ENCODE data around the gene LMNB1.
"Not testable (repeated sequence)": the region's sequence is repeated elsewhere in the genome, so short reads cannot be mapped to it uniquely, and the experiment has no call there.

Gene LMNB1

GRCh38 chr5:126826619-126827215 is 49.8 kb downstream of the LMNB1 start:
- DNase-seq (ENCODE audit: low spot score), result no peak

GRCh38 chr5:126829098-126829497 is 52.2 kb downstream of the LMNB1 start:
- no peak for DNase-seq (ENCODE audit: low spot score)

GRCh38 chr5:126830061-126830460 is 53.1 kb downstream of the LMNB1 start:
- no peak for DNase-seq (ENCODE audit: low spot score)

- no peak for DNase-seq (ENCODE audit: low spot score)
Measured at GRCh38 chr5:126831156-126831555, 54.2 kb downstream of the LMNB1 start.

GRCh38 chr5:126836778-126837177 is 59.8 kb downstream of the LMNB1 start:
- DNase-seq (ENCODE audit: low spot score), result no peak

- DNase-seq (ENCODE audit: low spot score), result no peak
Measured at GRCh38 chr5:126837242-126837641, 60.3 kb downstream of the LMNB1 start.

GRCh38 chr5:126837906-126838539 is 61.1 kb downstream of the LMNB1 start:
- no peak for DNase-seq (ENCODE audit: low spot score)

- not testable (repeated sequence) for DNase-seq (ENCODE audit: low spot score)
Measured at GRCh38 chr5:126839407-126839806, 62.5 kb downstream of the LMNB1 start.

- DNase-seq (ENCODE audit: low spot score), result not testable (repeated sequence)
Measured at GRCh38 chr5:126843375-126843774, 66.4 kb downstream of the LMNB1 start.

GRCh38 chr5:126845470-126846070 is 68.6 kb downstream of the LMNB1 start:
- DNase-seq (ENCODE audit: low spot score), result not testable (repeated sequence)

GRCh38 chr5:126846344-126846743 is 69.4 kb downstream of the LMNB1 start:
- no peak for DNase-seq (ENCODE audit: low spot score)

- DNase-seq (ENCODE audit: low spot score), result no peak
Measured at GRCh38 chr5:126846744-126847455, 70.0 kb downstream of the LMNB1 start.

- DNase-seq (ENCODE audit: low spot score), result no peak
Measured at GRCh38 chr5:126847456-126847820, 70.5 kb downstream of the LMNB1 start.

GRCh38 chr5:126847826-126848251 is 70.9 kb downstream of the LMNB1 start:
- no peak for DNase-seq (ENCODE audit: low spot score)

GRCh38 chr5:126848253-126848652 is 71.3 kb downstream of the LMNB1 start:
- no peak for DNase-seq (ENCODE audit: low spot score)

- DNase-seq (ENCODE audit: low spot score), result peak; percentile 56
Measured at GRCh38 chr5:126849101-126849678, 72.3 kb downstream of the LMNB1 start.

- DNase-seq (ENCODE audit: low spot score), result no peak
Measured at GRCh38 chr5:126851501-126852011, 74.6 kb downstream of the LMNB1 start.

- DNase-seq (ENCODE audit: low spot score), result no peak
Measured at GRCh38 chr5:126852091-126852571, 75.2 kb downstream of the LMNB1 start.

GRCh38 chr5:126852841-126853271 is 75.9 kb downstream of the LMNB1 start:
- DNase-seq (ENCODE audit: low spot score), result no peak

- not testable (repeated sequence) for DNase-seq (ENCODE audit: low spot score)
Measured at GRCh38 chr5:126853541-126854307, 76.8 kb downstream of the LMNB1 start.

- DNase-seq (ENCODE audit: low spot score), result no peak
Measured at GRCh38 chr5:126854526-126855110, 77.7 kb downstream of the LMNB1 start.
